ENCODE results near the gene DCDC2.

Gene DCDC2

DNA sequence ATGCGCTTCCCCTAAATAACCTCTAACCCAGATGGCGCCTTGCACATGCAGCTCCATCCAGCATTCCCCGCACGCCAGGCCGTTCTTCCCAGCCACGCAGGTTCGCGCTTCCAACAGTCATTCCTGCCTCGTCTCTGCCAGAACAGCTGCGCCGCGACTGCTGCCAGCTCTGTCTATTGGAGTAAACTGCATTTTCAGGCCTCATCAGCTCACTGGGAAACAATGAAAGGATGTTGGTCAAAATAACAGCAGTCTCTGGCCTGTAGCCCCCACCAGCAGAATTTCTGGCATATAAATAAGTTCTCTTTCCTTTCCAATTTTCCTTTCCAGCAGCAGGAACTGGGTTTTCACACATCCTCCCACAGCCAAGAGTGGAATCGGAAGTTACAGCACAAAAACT, 217.3 kb downstream of the DCDC2 start:
- DNase-seq, result no peak

- no peak for DNase-seq
These were observed 218.2 kb downstream of the DCDC2 start for GRCh38 chr6:24139639-24140038.

- DNase-seq, result no peak
These were observed 218.8 kb downstream of the DCDC2 start for GRCh38 chr6:24139080-24139479.

GRCh38 chr6:24131751-24132150, 226.1 kb downstream of the DCDC2 start:
- DNase-seq, result no peak

- DNase-seq, result no peak
These were observed 230.5 kb downstream of the DCDC2 start for GRCh38 chr6:24127316-24127715.

GRCh38 chr6:24126586-24127192, 231.2 kb downstream of the DCDC2 start:
- peak; percentile 29 for DNase-seq

GRCh38 chr6:24125980-24126379, 231.9 kb downstream of the DCDC2 start, which contains the start of gene NRSN1:
NRSN1 (plus strand) TSS chr6:24126215; CDS start chr6:24134328, 8,113 bp downstream.
- DNase-seq, result no peak

- DNase-seq, result no peak
These were observed 235.7 kb downstream of the DCDC2 start for GRCh38 chr6:24122139-24122538.
